HepG2 (cell line): ENCODE results near the gene ATP4B.

Experiments
- PCBP1 ChIP-seq: fragments of 200-400 bp; formaldehyde crosslinking; IDR thresholded peaks from 2 replicates; pipeline ENCODE4 v1.6.1; 2017; ENCODE audit warnings: mild to moderate bottlenecking, low read depth, low read length, borderline replicate concordance
- TF ChIP-seq, protein P1 (sequence below): sonication (generic); formaldehyde crosslinking; IDR thresholded peaks from 2 replicates; pipeline ENCODE4 v1.5.0; 2020; ENCODE audit warnings: mild to moderate bottlenecking, missing genetic modification reagents, moderate library complexity
- TF ChIP-seq, protein P2 (sequence below): sonication (generic); formaldehyde crosslinking; IDR thresholded peaks from 2 replicates; pipeline ENCODE4 v1.5.0; 2020; ENCODE audit warnings: missing genetic modification reagents
- TF ChIP-seq, protein P3 (sequence below), 2 experiments: sonication (generic) in 1 of 2; formaldehyde crosslinking in 1 of 2; IDR thresholded peaks; 2 replicates each; pipeline versions ENCODE4 v1.6.1 to v1.9.0; 2014 to 2022; ENCODE audit warnings: antibody characterized with exemption in 1 of 2, borderline replicate concordance in 1 of 2, inconsistent platforms in 1 of 2, low read depth in 1 of 2, missing genetic modification reagents in 1 of 2

DNA sequence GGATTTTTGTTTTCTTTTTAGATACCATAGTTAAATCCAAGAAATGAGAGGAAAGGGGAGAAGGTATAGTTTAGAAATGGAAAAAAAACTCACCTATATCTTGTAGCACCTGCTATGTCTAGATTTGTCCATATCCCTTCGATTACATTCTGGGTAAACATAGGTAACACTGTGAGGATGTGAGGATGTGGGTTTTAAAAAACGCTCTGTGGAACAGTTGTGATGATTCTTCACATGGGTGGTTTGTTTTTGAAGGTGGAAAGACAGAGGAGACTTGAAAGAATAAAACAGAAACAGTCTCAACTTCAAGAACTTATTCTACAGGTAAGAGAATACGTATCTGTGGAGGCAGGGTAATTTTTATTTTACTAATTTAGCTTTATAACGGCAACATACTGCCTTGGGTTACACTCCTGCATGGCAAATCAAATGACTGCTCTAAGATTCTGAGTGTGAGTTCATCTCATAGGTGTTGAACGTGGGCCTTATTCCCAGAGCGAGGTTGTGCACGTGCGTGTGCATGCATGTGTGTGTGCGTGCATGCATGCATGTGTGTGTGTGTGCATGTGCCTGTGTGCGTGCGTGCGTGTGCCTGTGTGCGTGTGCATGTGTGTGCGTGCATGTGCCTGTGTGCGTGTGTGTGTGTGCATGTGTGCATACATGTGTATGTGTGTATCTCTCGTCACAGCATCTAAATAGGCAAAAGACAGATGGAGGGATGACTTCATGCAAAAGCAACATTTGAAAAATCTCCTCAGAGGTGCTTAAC is 23.5 kb downstream of the ATP4B start:
- TF ChIP-seq, protein P1, sequence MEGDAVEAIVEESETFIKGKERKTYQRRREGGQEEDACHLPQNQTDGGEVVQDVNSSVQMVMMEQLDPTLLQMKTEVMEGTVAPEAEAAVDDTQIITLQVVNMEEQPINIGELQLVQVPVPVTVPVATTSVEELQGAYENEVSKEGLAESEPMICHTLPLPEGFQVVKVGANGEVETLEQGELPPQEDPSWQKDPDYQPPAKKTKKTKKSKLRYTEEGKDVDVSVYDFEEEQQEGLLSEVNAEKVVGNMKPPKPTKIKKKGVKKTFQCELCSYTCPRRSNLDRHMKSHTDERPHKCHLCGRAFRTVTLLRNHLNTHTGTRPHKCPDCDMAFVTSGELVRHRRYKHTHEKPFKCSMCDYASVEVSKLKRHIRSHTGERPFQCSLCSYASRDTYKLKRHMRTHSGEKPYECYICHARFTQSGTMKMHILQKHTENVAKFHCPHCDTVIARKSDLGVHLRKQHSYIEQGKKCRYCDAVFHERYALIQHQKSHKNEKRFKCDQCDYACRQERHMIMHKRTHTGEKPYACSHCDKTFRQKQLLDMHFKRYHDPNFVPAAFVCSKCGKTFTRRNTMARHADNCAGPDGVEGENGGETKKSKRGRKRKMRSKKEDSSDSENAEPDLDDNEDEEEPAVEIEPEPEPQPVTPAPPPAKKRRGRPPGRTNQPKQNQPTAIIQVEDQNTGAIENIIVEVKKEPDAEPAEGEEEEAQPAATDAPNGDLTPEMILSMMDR (CRISPR knock-in tag), result no peak
- TF ChIP-seq, protein P2, sequence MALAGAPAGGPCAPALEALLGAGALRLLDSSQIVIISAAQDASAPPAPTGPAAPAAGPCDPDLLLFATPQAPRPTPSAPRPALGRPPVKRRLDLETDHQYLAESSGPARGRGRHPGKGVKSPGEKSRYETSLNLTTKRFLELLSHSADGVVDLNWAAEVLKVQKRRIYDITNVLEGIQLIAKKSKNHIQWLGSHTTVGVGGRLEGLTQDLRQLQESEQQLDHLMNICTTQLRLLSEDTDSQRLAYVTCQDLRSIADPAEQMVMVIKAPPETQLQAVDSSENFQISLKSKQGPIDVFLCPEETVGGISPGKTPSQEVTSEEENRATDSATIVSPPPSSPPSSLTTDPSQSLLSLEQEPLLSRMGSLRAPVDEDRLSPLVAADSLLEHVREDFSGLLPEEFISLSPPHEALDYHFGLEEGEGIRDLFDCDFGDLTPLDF, result no peak
- TF ChIP-seq, protein P3, sequence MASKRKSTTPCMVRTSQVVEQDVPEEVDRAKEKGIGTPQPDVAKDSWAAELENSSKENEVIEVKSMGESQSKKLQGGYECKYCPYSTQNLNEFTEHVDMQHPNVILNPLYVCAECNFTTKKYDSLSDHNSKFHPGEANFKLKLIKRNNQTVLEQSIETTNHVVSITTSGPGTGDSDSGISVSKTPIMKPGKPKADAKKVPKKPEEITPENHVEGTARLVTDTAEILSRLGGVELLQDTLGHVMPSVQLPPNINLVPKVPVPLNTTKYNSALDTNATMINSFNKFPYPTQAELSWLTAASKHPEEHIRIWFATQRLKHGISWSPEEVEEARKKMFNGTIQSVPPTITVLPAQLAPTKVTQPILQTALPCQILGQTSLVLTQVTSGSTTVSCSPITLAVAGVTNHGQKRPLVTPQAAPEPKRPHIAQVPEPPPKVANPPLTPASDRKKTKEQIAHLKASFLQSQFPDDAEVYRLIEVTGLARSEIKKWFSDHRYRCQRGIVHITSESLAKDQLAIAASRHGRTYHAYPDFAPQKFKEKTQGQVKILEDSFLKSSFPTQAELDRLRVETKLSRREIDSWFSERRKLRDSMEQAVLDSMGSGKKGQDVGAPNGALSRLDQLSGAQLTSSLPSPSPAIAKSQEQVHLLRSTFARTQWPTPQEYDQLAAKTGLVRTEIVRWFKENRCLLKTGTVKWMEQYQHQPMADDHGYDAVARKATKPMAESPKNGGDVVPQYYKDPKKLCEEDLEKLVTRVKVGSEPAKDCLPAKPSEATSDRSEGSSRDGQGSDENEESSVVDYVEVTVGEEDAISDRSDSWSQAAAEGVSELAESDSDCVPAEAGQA (IDR thresholded peaks at IDR 0.05; ENCODE audit: low read depth), result no peak
- TF ChIP-seq, protein P3 (CRISPR knock-in tag; IDR thresholded peaks at IDR 0.05; ENCODE audit: borderline replicate concordance), result no peak
- no peak for TF ChIP-seq PCBP1
